Kidney epithelial cell (primary cell): ENCODE results near the gene RTP3. TPM values are rescaled to one million over a fixed set of nuclear protein-coding genes. Genes with fewer than 3 reads are reported as not detected.

ENCODE experiments used
- DNase-seq: peaks from one replicate; pipeline ENCODE4 v3.0.0-alpha.2; 2010; ENCODE audit warnings: low read depth
- H3K27me3 ChIP-seq: 2 replicates; pipeline ENCODE4 v1.6.0; 2011; ENCODE audit warnings: low read length; ENCODE audit not compliant: control insufficient read depth, insufficient read depth
- H3K36me3 ChIP-seq: 2 replicates; pipeline ENCODE4 v1.5.1; 2011; ENCODE audit warnings: low read length; ENCODE audit not compliant: control insufficient read depth, insufficient read depth
- H3K4me3 ChIP-seq: 2 replicates; pipeline ENCODE4 v1.5.1; 2011; ENCODE audit warnings: low read depth, mild to moderate bottlenecking, control low read depth, low read length
- total RNA-seq: library from RNA; depleted of rRNA; stranded (reverse); fragments of >200 nt; gene quantifications from 2 replicates; pipeline ENCODE4 v1.2.3, GENCODE V29; 2015
- TF ChIP-seq, protein P1 (sequence below): IDR thresholded peaks from 2 replicates; pipeline ENCODE4 v1.5.1; 2011; ENCODE audit warnings: mild to moderate bottlenecking, moderate library complexity, low read length, control low read depth, inconsistent platforms; ENCODE audit not compliant: insufficient read depth, poor library complexity, severe bottlenecking

The RTP3 gene
- total RNA-seq, 1 donor from 2014 or later: not detected

DNA sequence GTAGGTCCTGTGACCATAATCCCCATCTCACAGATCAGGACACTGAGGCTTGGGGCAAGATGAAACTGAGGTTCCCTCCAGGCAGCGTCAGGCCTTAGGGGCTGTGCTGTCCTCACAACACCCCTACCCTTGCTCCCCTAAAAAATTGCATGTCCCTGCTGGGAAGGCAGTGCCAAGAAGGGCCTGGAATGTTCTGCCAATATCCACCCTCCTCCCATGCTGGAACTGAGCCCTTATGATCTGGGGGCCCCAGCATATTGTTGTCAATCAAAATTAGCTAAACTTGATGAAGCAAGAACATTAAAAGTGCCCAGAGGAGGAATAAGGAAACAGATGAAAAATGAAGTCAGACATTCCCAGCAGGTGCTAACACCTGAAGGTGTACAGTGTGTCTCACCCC, 13.4 kb upstream of the RTP3 start:
- TF ChIP-seq, protein P1, sequence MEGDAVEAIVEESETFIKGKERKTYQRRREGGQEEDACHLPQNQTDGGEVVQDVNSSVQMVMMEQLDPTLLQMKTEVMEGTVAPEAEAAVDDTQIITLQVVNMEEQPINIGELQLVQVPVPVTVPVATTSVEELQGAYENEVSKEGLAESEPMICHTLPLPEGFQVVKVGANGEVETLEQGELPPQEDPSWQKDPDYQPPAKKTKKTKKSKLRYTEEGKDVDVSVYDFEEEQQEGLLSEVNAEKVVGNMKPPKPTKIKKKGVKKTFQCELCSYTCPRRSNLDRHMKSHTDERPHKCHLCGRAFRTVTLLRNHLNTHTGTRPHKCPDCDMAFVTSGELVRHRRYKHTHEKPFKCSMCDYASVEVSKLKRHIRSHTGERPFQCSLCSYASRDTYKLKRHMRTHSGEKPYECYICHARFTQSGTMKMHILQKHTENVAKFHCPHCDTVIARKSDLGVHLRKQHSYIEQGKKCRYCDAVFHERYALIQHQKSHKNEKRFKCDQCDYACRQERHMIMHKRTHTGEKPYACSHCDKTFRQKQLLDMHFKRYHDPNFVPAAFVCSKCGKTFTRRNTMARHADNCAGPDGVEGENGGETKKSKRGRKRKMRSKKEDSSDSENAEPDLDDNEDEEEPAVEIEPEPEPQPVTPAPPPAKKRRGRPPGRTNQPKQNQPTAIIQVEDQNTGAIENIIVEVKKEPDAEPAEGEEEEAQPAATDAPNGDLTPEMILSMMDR: no peak
- no peak for DNase-seq
- no peaks in the 10 kb centered on the region for H3K27me3 ChIP-seq
- H3K36me3 ChIP-seq: no peaks in the 10 kb centered on the region
- no peak overlapping the region for H3K4me3 ChIP-seq

DNA sequence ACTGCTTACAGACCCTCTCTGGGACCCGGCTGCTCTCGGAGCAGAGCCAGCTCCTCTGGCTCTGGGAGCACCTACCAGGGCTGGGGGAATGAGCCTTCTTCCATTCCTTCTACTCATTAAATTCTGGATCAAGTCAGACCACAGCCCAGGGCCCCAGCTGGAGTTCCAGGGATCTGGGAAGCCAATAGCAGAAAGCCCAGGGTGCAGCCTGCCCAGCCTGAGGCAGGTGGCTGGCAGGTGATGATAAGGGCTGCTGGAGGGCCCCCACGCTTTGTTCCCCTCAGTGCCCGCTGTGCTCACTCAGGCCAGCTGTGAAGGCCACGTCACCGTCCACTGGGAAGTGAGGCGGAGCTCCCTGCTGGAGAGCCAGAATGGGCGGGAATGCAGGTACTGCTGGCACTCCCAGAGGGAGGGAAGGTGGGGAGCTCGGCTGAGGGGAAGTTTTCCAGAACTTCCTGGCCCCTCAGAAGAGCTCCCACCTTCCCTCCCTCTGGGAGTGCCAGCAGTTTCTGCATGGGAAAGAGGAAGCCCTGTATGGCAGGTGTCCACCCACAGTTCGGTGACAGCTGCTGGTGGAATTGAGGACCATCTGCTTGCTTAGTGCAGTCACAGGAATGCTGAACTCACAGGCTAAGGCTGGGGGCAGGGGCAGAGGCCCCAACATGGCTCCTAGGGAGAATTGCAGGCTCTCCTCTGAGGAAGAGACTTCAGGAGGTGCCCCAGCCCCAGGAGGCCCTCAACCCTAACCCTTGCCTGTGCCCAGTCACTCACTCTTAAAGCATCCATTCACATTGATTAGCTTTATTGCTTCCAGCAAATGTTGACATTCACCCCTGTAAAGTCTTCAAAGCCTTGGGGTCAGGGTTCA, 12.6 kb upstream of the RTP3 start:
- no peaks in the 10 kb centered on the region for H3K27me3 ChIP-seq
- no peak overlapping the region for H3K4me3 ChIP-seq
- H3K36me3 ChIP-seq: no peaks in the 10 kb centered on the region
- TF ChIP-seq, protein P1: no peak
- no peak for DNase-seq

- Histone ChIP-seq H3K36me3 (no peaks in the 10 kb centered on the region), H3K4me3 (no peak overlapping the region), H3K27me3 (no peaks in the 10 kb centered on the region)
- TF ChIP-seq, protein P1: no peak
- no peak for DNase-seq
These were observed 12.0 kb upstream of the RTP3 start for GRCh38 chr3:46485779-46486175.

GRCh38 chr3:46488735-46489361, 8.9 kb upstream of the RTP3 start:
- TF ChIP-seq, protein P1: peak; percentile 100
- peak; percentile 52 for DNase-seq
- Histone ChIP-seq H3K4me3 (no peak overlapping the region), H3K27me3 (no peaks in the 10 kb centered on the region), H3K36me3 (no peaks in the 10 kb centered on the region)

DNA sequence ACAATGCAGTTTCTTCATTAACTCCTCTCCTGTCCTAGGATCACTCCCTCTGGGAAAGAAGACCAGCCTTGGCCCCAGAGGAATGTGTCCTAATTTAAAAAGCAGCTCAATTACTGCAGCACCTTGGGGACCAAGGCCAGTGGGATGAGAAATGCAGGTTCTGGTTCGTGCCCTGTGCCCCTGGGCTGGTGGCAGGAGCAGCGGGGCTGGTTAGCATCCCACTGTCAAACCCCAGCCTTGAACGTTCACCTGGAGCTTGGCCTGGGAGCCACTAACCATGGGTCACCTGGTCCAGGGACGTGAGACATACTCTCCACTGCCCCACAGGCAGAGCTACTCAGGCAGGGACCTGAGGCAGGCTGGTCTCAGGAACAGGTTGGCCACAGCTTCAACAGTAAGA, 8.4 kb upstream of the RTP3 start:
- TF ChIP-seq, protein P1: no peak
- no peaks in the 10 kb centered on the region for H3K36me3 ChIP-seq
- no peaks in the 10 kb centered on the region for H3K27me3 ChIP-seq
- no peak overlapping the region for H3K4me3 ChIP-seq
- no peak for DNase-seq
